Central memory CD8-positive, alpha-beta T cell (primary cell): ENCODE results near the gene ADGRB2.
A peak's percentile ranks its signal among the peaks of the same experiment; 100 is the strongest.

Source experiments
- ATAC-seq: fragments of 150-1000 bp; cut with Tn5 transposase; replicated peaks from 2 replicates; pipeline ENCODE4 v1.10.0; 2022; ENCODE audit warnings: mild to moderate bottlenecking, moderate FRiP score, moderate number of reproducible peaks; ENCODE audit not compliant: poor library complexity, severe bottlenecking; ENCODE audit errors: extremely low read depth
- DNase-seq, 2 donors: peaks; one replicate each; pipeline ENCODE4 v3.0.0; 2021; ENCODE audit warnings: low spot score in 2 of 2
- H3K27ac Mint-ChIP-seq: one replicate; pipeline ENCODE4 v1.8.0; 2022; ENCODE audit warnings: low read depth, mild to moderate bottlenecking, moderate library complexity, mixed read lengths
- H3K27me3 Mint-ChIP-seq: one replicate; pipeline ENCODE4 v1.8.0; 2022; ENCODE audit warnings: mixed read lengths
- H3K36me3 Mint-ChIP-seq: one replicate; pipeline ENCODE4 v1.8.0; 2022; ENCODE audit warnings: mild to moderate bottlenecking, moderate library complexity, mixed read lengths; ENCODE audit not compliant: insufficient read depth
- H3K4me1 Mint-ChIP-seq: one replicate; pipeline ENCODE4 v1.8.0; 2022; ENCODE audit warnings: mixed read lengths
- H3K4me3 Mint-ChIP-seq: one replicate; pipeline ENCODE4 v1.8.0; 2022; ENCODE audit warnings: mild to moderate bottlenecking, moderate library complexity, mixed read lengths
- H3K9me3 Mint-ChIP-seq: one replicate; pipeline ENCODE4 v1.8.0; 2022; ENCODE audit warnings: mixed read lengths

The ADGRB2 gene

DNA sequence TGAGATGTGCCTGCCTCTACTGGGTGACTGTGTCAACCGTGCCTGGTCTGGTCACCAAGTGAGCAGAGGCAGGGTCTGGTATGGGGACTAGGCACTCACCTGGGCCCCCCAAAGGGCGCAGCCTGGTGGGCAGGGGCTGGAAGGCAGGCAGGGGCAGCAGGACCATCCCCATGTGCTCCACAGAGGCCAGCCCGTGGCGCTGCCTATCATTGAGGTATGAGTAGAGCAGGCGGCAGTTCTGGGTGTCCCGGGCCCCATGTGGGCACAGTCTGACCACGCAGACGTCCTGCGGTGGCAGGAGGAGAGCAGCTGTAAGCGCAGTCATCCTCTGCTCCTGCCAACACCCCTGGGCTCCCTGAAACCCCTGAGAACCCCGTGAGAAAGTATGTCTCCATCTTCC, 28.0 kb upstream of the ADGRB2 start:
- no peak overlapping the region for H3K4me3 Mint-ChIP-seq
- no peak overlapping the region for H3K27ac Mint-ChIP-seq
- no peak for ATAC-seq
- H3K9me3 Mint-ChIP-seq: no peaks in the 10 kb centered on the region
- H3K4me1 Mint-ChIP-seq: peaks cover 13% of the 10 kb centered on the region
- H3K27me3 Mint-ChIP-seq: peaks cover 9% of the 10 kb centered on the region
- H3K36me3 Mint-ChIP-seq: peaks cover 15% of the 10 kb centered on the region
- no peak for DNase-seq

DNA sequence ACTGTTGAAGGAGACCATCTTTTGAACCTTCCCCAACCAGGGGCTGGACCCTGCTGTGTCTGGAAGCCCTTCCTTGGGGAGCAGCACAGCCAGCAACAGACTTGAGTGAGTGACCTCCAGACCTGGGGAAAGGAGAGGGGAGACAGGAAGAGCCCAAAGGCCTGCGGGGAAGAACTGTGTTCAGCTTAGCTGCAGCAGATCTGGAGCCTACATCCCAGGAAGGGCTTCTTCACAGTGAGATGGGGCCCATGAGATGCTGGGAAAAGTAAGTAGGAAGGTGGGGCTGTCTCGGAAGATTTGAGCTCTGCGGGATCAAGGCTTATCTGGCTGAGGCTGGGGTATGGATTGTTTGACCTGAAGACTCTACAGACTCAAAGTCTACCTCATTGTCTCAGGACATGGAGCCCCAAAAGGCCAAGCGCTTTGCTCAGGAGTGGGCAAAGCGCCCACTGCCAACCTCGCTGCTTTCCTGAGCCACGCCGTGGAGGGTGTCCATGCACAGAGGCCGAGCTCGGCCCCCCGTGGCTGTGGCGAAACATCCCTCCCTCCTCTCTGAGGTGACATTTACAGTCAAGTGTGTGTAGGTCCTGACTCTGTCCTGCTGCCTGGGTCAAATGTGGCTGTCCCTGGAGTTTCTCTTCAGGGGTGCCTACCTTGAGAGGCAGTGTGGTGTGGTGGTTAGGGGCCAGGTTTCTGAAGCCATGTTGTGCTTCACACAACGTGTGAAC, 27.2 kb upstream of the ADGRB2 start:
- H3K9me3 Mint-ChIP-seq: no peaks in the 10 kb centered on the region
- DNase-seq (no peak), ATAC-seq (no peak)
- peaks cover under 1% of the 10 kb centered on the region for H3K27me3 Mint-ChIP-seq
- peaks cover 15% of the 10 kb centered on the region for H3K36me3 Mint-ChIP-seq
- H3K4me1 Mint-ChIP-seq: peaks cover 15% of the 10 kb centered on the region
- no peak overlapping the region for H3K27ac Mint-ChIP-seq
- H3K4me3 Mint-ChIP-seq: no peak overlapping the region

DNA sequence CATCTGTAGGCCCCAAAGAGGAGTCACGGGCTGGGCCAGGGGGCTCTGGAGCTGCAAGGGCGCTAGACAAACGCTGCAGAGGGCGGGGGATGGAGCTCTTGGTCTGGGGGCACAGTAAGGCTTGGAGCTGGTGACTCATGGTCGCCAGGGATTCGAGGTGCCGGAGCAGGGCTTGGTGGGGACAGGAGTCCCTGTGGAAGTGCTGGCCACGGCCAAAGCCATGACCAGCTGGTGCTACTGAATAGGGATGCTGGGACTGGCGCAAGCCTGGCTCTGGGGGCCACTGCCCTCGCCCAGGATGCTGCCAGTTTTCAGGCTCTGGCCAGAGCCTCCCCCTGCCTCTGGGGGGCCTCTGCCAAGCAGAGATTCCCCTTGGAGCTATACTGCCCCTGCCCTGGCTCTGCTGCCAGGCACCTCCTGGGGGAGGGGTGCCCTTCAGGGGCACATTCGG, 26.5 kb upstream of the ADGRB2 start:
- H3K4me1 Mint-ChIP-seq: peaks cover 15% of the 10 kb centered on the region
- peaks cover 15% of the 10 kb centered on the region for H3K36me3 Mint-ChIP-seq
- H3K4me3 Mint-ChIP-seq: no peak overlapping the region
- H3K27ac Mint-ChIP-seq: no peak overlapping the region
- DNase-seq (no peak), ATAC-seq (no peak)
- H3K27me3 Mint-ChIP-seq: no peaks in the 10 kb centered on the region
- no peaks in the 10 kb centered on the region for H3K9me3 Mint-ChIP-seq

DNA sequence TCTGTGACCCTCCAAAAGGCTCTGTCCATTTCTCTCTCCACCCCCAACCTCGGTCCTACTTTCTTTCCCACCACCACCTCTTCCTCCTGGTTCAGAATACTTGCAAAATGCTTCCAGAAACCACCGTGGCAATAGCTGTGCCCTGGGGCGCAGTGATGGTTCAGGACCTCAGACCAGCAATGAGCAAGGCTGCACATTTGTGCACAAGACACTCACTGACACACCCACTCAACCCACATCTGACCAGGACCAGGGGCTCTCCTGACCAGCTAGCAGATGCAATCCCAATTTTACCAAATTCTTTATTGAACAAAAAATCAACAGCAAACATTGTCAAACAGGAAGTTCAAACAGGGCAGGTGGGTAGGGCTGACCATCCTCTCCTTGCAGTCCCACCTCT, 26.0 kb upstream of the ADGRB2 start:
- H3K27me3 Mint-ChIP-seq: no peaks in the 10 kb centered on the region
- DNase-seq: no peak
- ATAC-seq: no peak
- no peaks in the 10 kb centered on the region for H3K9me3 Mint-ChIP-seq
- H3K4me1 Mint-ChIP-seq: peaks cover 15% of the 10 kb centered on the region
- peak overlapping the region; percentile 87 for H3K4me3 Mint-ChIP-seq
- H3K36me3 Mint-ChIP-seq: peaks cover 15% of the 10 kb centered on the region
- no peak overlapping the region for H3K27ac Mint-ChIP-seq

DNA sequence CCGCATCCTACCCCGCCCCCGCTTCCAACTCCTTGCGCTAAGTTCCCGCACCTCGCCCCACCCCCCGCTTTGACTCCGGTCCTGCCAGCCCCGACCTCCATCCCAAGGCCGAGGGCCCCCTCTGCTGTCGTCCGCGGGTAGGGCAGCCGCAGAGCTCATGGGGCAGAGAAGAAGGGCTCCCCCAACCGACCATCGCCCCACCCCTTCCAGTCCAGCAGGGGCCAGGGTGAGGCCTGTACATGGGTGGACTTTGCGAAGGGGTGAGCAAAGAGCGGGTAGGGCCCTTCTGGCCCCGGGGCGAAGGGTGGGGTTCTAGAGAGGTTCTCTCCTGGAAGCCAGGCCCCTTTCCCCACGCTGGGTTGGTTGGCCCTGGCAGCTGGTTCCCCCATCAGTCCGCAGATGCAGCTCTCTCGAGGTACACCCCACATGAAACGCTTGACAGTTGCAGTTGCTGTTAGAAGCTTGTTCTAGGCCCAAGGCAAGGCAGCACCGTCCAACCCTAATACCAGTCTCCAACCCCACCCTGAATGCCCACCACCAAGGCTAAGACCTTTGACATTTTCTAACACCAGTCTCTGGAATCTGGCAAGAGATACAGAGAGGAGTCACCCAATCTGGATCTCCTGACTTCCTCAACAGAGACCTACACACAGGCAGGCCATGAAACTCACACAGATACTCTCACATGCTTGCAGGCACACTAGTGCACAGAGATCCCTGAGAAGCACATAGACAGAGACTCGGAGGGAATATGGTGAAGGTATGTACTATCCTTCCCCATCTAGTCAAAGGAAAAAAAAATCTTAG, 25.3 kb upstream of the ADGRB2 start:
- H3K9me3 Mint-ChIP-seq: no peaks in the 10 kb centered on the region
- peak overlapping the region; percentile 87 for H3K4me3 Mint-ChIP-seq
- peaks cover 15% of the 10 kb centered on the region for H3K4me1 Mint-ChIP-seq
- peak; percentile 91 to 98 for DNase-seq
- H3K36me3 Mint-ChIP-seq: peaks cover 15% of the 10 kb centered on the region
- ATAC-seq: peak; percentile 76
- peak overlapping the region; percentile 93 for H3K27ac Mint-ChIP-seq
- H3K27me3 Mint-ChIP-seq: no peaks in the 10 kb centered on the region

DNA sequence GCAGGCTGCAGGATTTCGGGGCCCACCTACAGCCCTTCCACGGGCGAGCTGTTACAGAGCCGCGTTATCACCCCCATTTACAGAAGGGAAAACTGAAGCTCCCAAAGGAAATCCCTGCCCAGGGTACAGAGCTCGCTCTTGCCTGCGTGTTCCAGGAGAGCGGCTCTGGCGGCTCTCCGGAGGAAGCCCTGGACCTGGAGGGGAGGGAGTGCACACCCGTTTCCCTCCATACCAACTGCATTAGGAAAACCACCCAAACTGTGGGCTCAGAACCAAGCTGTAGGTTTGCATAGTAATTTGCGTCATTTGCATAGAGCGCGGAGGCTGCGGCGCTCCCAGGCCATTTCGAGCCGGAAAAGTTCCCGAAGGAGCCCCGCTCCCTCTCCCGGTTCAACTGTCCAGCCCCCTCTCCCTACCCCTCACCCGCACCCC, 24.7 kb upstream of the ADGRB2 start:
- DNase-seq (no peak), ATAC-seq (peak; percentile 58)
- H3K27ac Mint-ChIP-seq: peak overlapping the region; percentile 93
- H3K27me3 Mint-ChIP-seq: no peaks in the 10 kb centered on the region
- H3K4me1 Mint-ChIP-seq: peaks cover 15% of the 10 kb centered on the region
- no peaks in the 10 kb centered on the region for H3K9me3 Mint-ChIP-seq
- peak overlapping the region; percentile 87 for H3K4me3 Mint-ChIP-seq
- peaks cover 15% of the 10 kb centered on the region for H3K36me3 Mint-ChIP-seq

DNA sequence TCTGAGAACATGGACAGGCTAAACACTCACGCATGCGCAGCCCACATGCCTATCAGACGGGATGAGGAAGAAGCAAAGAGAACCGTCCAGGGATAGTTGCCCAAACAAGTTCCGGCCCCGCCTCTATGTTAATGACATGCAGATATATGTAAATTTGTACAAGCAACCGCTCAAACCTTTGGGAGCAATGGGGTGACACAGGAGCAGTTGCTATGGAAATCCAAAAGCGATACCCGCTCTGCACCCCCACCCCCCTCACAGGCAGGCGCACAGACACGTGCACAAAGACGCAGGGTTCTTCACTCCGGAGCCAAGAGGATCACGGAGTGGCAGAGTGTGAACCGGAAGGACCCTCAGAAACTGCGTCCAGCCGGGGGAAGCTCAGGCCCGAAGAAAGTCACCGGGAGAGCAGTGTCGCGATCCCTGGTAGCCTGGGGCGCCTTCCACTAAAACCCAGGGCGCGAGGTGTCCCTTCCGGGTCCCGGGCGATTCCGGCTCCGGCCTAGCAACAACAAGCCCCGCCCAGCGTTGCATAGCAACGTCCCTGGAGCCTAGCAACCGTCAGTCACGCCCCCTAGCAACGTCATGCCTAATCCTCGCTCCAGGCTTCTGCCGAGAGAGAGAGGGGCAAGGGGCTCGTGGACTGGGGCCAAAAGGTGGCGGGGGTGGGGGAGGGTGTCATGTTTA, 24.1 kb upstream of the ADGRB2 start:
- DNase-seq: peak; percentile 88
- no peaks in the 10 kb centered on the region for H3K27me3 Mint-ChIP-seq
- ATAC-seq: peak; percentile 78
- H3K4me3 Mint-ChIP-seq: peak overlapping the region; percentile 87
- H3K9me3 Mint-ChIP-seq: no peaks in the 10 kb centered on the region
- H3K36me3 Mint-ChIP-seq: peaks cover 15% of the 10 kb centered on the region
- peak overlapping the region; percentile 93 for H3K27ac Mint-ChIP-seq
- peaks cover 15% of the 10 kb centered on the region for H3K4me1 Mint-ChIP-seq

DNA sequence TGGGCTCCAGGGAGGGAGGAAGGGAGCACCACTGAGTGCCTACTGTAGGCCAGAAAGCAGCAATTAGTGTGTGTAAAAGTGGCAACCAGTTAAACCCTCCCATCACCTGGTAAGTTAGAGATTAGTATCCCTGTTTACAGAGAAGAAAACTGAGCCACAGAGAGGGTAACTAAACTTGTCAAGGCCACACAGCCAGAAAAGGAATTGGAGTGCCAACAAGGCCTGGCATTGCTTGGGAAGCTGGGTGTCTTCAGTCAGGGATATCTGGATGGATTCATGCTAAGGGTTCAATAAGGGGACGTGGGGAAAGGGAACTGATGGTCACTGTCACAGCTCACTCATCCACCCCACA, 23.6 kb upstream of the ADGRB2 start:
- Mint-ChIP-seq H3K27ac (peak overlapping the region; percentile 93), H3K36me3 (peaks cover 15% of the 10 kb centered on the region), H3K4me1 (peaks cover 15% of the 10 kb centered on the region), H3K9me3 (no peaks in the 10 kb centered on the region), H3K4me3 (peak overlapping the region; percentile 87), H3K27me3 (no peaks in the 10 kb centered on the region)
- DNase-seq (no peak), ATAC-seq (no peak)

DNA sequence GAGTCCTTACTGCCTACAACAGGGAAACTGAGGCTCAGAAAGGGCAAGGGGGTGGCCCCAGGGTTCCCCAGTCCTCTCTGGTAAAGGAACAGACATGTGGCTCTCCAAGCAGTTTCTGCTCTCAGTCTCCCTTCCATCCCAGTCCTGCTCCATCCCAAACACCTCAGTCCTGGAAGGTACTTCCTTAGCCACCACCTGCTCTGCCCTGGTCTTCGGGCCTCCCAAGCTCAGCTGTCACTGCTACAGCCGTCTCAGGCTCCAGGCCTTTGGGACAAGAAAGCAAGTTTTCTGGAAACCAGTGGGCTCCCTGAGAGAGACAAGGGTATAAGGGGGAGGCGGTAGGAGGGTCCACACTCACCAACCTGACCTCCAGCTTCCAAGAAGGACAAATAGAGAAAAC, 23.1 kb upstream of the ADGRB2 start:
- H3K4me3 Mint-ChIP-seq: peak overlapping the region; percentile 87
- H3K4me1 Mint-ChIP-seq: peaks cover 15% of the 10 kb centered on the region
- H3K36me3 Mint-ChIP-seq: peaks cover 15% of the 10 kb centered on the region
- ATAC-seq (no peak), DNase-seq (no peak)
- H3K9me3 Mint-ChIP-seq: no peaks in the 10 kb centered on the region
- peak overlapping the region; percentile 93 for H3K27ac Mint-ChIP-seq
- no peaks in the 10 kb centered on the region for H3K27me3 Mint-ChIP-seq

DNA sequence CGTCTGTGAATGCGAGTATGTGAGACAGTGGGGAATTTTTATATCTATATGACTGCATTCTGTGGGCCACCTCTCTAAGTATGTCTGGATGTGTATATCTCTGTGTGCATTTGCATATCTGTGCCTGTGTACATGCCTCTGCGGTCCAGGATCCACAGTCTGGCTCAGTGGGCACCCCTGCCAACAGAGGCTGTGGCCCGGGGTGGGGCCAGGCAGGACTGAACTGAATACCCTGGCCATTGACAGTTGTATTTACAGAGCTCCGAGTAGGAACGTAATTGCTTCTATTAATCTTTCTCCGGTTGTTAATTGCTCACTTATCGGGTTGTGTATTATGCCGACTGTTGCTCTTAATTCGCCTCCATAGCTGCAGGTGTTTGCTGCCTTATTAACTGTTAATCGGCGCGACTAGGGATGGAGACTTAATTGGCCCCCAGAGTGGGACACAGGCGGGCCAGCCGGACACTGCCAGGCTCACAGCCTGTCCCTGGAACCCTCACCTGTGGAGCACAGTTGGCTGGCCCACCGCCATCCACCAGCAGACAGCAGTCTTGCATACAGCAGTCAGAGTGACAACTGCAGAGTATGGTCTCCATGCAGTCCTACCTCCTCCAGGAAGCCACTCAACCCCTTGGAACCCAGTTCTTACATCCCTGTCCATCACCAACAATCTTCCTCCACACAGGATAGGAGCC, 22.4 kb upstream of the ADGRB2 start:
- peaks cover 15% of the 10 kb centered on the region for H3K36me3 Mint-ChIP-seq

DNA sequence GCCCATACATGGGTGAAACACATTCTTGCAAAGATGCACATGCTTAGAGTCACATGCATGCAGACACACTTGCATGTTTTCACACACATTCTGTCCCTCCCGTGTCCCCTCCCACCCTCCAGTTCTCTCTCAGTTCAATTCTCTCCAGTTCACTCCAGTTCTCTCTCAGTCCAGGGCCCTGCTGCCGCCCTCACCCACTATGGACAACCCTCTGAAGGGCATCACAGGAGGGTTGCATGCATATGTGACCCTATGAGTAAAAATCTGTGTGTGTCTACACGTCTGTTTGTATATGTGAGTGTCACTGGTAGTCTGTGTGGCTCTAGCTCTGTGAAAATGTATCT, 21.8 kb upstream of the ADGRB2 start:
- Mint-ChIP-seq H3K4me3 (no peak overlapping the region), H3K27me3 (peaks cover 7% of the 10 kb centered on the region), H3K9me3 (no peaks in the 10 kb centered on the region), H3K4me1 (peaks cover 15% of the 10 kb centered on the region), H3K36me3 (peaks cover 15% of the 10 kb centered on the region), H3K27ac (no peak overlapping the region)
- no peak for ATAC-seq
- no peak for DNase-seq

More for the DNA sequence above, 22.4 kb upstream of the ADGRB2 start:
- Mint-ChIP-seq H3K27ac (no peak overlapping the region), H3K27me3 (peaks cover 1% of the 10 kb centered on the region), H3K9me3 (no peaks in the 10 kb centered on the region), H3K4me3 (peak overlapping the region; percentile 87), H3K4me1 (peaks cover 15% of the 10 kb centered on the region)
- ATAC-seq (no peak), DNase-seq (no peak)
